Bronchial epithelial cell (primary cell): ENCODE results near the gene GPT2. TPM values are rescaled to one million over a fixed set of nuclear protein-coding genes. Genes with fewer than 3 reads are reported as not detected.
A peak's percentile ranks its signal among the peaks of the same experiment; 100 is the strongest.

Source experiments
- DNase-seq: peaks from one replicate; pipeline ENCODE4 v3.0.0-alpha.2; 2010; ENCODE audit warnings: low read depth
- FAIRE-seq: peaks from 2 replicates; lab custom pipeline; 2011; peaks lifted over from hg19 to GRCh38; lab: Jason Lieb, UNC
- H3K27me3 ChIP-seq: 2 replicates; pipeline ENCODE4 v1.5.1; 2011; ENCODE audit warnings: low read length; ENCODE audit not compliant: control insufficient read depth, insufficient read depth
- H3K36me3 ChIP-seq: 2 replicates; pipeline ENCODE4 v1.5.1; 2011; ENCODE audit warnings: low read length; ENCODE audit not compliant: control insufficient read depth, insufficient read depth
- H3K4me3 ChIP-seq: 2 replicates; pipeline ENCODE4 v1.5.1; 2011; ENCODE audit warnings: mild to moderate bottlenecking, low read depth, low read length, control low read depth
- total RNA-seq: library from RNA; depleted of rRNA; stranded (reverse); fragments of >200 nt; gene quantifications from 2 replicates; pipeline ENCODE4 v1.2.1, GENCODE V29; 2014
- TF ChIP-seq, protein P1 (sequence below): IDR thresholded peaks from 2 replicates; pipeline ENCODE4 v1.5.1; 2011; ENCODE audit warnings: mild to moderate bottlenecking, moderate library complexity, low read length, control low read depth, inconsistent platforms; ENCODE audit not compliant: insufficient read depth, severe bottlenecking

The GPT2 gene
- total RNA-seq, 1 donor from 2014 or later, result 41.3 TPM

DNA sequence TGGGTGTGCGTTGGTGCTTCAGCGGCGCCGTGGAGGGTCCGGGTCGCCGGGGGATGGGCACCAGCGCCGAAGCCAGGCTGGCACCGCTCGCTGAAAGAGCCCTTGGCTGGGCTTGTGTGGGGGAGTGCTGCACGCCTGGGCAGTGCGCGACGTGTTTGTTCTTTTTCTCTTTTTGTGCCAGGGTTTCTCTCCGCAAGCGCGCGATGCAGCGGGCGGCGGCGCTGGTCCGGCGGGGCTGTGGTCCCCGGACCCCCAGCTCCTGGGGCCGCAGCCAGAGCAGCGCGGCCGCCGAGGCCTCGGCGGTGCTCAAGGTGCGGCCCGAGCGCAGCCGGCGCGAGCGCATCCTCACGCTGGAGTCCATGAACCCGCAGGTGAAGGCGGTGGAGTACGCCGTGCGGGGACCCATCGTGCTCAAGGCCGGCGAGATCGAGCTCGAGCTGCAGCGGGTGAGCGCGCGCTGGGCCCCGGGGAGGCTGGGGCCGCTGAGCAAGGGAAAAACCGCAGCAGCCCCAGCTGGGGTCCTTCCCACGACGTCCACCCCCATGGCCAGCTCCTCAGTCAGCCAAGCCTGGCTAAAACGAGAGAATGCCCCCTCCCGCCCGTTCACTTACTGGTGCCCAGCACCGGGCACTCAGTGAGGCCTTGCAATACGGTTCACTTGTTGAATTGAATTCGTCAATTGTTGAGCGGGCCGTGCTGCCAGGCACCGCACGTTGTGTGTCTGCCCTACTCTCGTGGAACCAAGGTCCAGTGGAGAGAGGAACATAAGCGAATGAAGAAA, 541 bp downstream of the GPT2 start:
- Histone ChIP-seq H3K27me3 (no peaks in the 10 kb centered on the region), H3K36me3 (peaks cover 17% of the 10 kb centered on the region), H3K4me3 (peak overlapping the region; percentile 81)
- DNase-seq (no peak), FAIRE-seq (no peak)
- TF ChIP-seq, protein P1, sequence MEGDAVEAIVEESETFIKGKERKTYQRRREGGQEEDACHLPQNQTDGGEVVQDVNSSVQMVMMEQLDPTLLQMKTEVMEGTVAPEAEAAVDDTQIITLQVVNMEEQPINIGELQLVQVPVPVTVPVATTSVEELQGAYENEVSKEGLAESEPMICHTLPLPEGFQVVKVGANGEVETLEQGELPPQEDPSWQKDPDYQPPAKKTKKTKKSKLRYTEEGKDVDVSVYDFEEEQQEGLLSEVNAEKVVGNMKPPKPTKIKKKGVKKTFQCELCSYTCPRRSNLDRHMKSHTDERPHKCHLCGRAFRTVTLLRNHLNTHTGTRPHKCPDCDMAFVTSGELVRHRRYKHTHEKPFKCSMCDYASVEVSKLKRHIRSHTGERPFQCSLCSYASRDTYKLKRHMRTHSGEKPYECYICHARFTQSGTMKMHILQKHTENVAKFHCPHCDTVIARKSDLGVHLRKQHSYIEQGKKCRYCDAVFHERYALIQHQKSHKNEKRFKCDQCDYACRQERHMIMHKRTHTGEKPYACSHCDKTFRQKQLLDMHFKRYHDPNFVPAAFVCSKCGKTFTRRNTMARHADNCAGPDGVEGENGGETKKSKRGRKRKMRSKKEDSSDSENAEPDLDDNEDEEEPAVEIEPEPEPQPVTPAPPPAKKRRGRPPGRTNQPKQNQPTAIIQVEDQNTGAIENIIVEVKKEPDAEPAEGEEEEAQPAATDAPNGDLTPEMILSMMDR, result no peak

DNA sequence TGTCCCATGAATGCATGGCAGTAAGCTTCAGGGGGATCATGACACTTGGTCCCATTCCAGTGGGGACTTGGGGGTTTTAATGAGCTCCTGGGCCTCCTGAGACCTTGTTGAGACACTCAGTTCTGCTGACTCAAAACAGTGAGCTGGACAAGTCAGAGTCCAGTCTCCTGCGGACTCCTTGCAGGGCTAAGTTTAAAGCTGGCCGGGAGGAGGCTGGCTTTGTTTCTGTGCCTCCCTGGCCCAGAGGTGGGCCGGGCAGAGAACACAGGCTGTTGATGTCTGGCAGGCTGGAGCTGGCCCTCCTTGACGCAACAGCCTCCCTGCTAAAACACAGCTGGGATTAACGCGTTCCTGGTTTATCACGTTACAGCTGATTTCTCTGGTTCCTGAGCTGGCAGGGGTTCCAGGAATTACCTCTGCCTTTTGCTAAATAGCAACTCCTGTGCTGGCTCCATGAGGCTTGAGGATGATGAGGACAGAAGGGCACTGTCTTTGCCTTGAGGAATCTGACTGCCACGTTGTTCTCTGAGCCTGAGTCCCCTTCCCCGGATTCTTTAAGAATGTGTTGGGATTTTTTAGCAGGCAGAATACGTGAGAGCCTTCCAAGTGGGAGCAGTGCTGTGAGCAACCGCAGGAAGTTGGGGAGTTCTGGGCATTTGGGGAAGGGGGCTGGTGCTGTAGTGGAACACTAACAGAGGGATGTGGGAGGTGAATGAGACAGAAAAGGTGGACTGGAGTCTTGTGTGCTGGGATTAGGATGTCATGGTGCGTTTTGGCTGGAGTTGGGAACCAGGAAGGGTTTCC, 2.0 kb downstream of the GPT2 start:
- peak; percentile 71 for DNase-seq
- Histone ChIP-seq H3K4me3 (peak overlapping the region; percentile 81), H3K36me3 (peaks cover 22% of the 10 kb centered on the region), H3K27me3 (no peaks in the 10 kb centered on the region)
- no peak for FAIRE-seq
- TF ChIP-seq, protein P1, result no peak

DNA sequence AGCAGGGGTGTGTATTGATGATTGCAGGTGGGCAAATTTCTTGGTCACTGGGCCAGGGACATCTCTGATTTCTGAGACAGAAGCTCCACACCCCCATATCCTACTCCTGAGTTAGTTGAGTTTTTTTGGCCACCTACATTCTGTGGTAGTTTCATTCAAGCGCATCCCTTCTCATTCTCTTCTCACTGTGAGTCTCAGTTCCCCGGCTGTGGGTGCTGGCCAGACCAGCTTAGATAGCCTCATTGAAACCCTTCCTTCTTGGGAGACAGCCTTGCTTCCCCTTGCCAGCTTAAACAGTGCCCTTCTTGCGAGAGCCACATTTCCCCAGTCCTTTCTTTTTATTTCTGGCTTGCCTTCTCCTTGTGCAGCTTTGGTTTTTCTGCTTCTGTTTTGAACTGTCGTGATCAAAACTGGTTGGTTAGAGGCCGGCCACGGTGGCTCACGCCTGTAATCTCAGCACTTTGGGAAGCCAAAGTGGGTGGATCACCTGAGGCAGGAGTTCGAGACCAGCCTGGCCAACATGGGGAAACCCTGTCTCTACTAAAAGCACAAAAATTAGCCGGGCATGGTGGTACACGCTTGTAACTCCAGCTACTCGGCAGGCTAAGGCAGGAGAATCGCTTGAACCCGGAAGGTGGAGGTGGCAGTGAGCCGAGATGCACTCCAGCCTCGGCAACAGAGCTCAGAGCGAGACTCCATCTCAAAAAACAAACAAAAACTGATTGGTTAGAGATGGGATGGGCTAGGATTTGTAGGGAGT, 2.8 kb downstream of the GPT2 start:
- no peak for FAIRE-seq
- Histone ChIP-seq H3K27me3 (no peaks in the 10 kb centered on the region), H3K4me3 (no peak overlapping the region), H3K36me3 (peaks cover 22% of the 10 kb centered on the region)
- no peak for DNase-seq
- TF ChIP-seq, protein P1, result no peak

DNA sequence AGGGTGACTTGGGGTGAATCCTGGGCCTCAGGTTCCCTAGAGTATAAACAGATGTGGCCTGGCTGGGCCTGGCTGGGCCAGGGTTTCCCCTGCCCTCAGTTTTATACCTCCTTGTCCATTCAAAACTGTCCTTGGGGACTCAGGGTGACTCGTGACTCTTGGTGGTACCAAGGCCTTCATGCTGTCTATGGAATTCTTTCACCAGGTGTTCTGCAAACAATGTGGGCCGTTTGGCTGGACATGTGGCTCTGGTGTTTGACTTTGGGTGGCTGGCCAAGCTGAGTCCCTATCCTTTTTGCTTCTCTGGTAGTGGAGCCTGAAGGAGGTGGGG, 3.3 kb downstream of the GPT2 start:
- Histone ChIP-seq H3K4me3 (no peak overlapping the region), H3K27me3 (no peaks in the 10 kb centered on the region), H3K36me3 (peaks cover 22% of the 10 kb centered on the region)
- TF ChIP-seq, protein P1, result no peak
- FAIRE-seq, result no peak
- no peak for DNase-seq

DNA sequence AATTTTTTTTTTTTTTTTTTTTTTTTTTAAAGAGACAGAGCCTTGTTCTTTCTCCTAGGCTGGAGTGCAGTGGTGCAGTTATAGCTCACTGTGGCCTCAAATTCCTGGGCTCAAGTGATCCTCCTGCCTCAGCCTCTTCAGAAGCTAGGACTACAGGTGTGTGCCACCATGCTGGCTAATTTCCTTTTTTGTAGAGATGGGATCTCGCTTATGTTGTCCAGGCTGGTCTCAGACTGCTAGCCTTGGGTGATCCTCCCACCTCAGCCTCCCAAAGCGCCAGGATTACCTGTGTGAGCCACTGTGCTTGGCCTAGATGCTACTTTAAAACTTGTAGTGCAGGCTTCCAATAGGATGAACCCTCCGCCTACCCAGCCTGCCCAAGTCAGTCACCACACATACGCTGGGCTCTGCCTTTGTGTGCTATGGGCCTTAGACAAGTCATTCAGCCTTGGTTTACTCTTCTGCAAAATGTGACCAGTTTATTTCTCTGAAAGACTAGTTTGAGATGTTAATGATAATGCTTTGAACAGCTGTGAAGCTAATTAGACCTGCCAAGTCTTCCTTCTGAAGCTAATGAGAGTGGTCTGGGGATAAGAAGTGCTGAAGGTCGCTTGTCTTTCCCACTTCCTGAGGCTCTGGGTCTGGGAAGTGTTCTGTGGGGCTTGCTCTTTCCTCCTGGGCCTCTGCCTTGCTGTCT, 5.2 kb downstream of the GPT2 start:
- no peak for DNase-seq
- peaks cover 31% of the 10 kb centered on the region for H3K36me3 ChIP-seq
- no peaks in the 10 kb centered on the region for H3K27me3 ChIP-seq
- TF ChIP-seq, protein P1, result no peak
- FAIRE-seq, result no peak
- H3K4me3 ChIP-seq, result no peak overlapping the region
